Measurements from ENCODE around the gene BBS1.
A peak's percentile ranks its signal among the peaks of the same experiment; 100 is the strongest.
"Not testable (repeated sequence)": the region's sequence is repeated elsewhere in the genome, so short reads cannot be mapped to it uniquely, and the experiment has no call there.

Gene BBS1

DNA sequence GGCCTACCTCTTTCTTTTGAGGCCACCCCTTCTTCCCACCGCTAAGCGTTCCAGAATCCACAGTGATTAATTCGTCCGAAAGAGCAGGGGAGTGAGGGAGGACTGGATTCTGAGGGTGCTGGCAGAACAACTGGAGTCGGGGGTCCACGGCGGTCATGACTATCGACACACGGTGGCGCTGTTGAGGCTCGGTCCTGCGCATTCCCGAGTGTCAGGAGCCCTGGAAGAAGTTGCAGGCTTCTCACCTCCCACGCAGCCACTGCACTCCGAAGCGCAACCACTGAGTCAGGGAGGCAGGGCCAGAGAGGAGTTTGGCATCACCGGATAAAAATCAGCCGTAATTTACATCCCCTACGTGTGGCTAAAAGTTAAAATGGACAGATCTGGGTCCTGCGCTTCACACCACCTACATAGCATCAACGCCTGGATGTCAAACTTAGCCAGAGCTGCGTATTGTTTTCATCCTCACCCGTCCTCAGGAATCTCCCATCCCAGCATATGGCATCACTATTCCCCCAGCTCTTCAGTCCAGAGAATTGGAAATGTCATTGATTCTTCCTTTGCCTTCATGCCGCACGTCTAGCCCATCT lies 68.7 kb downstream of the BBS1 start:
- peak; percentile 92 for DNase-seq (ENCODE audit: low spot score)

DNA sequence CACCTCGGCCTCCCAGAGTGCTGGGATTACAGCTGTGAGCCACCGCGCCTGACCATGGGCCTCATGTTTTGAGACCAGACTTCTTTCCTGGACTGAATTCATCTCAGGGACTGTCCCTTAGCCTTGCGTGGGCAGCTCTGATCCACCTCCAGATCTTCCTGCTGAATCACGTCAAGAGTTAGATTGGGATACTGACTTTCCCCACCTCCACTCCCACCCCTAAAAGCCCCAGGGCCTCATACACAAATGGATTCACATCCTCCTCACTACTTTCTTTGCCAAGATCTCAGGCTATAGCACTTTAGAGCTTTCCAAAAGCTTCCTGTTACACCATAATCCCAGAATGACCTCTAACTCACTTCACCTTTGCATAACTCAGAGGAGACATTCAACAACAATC lies 70.4 kb downstream of the BBS1 start:
- no peak for DNase-seq (ENCODE audit: low spot score)

DNA sequence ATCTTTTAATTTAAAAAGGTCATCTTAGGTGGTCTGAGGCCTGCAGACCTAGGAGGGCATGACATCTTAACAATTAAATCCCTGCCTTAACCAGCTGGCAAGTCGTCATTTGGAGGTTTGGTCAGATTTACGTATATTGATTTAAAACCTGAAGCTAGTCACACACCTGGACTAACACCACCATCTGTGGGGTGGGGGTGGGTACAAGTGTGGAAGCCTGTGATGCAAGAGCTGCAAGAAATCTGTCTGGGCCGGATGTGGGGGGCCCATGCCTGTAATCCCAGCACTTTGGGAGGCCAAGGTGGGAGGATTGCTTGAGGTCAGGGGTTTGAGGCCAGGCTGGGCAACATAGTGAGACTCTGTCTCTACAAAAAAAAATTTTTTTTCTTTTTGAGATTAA lies 70.8 kb downstream of the BBS1 start:
- no peak for DNase-seq (ENCODE audit: low spot score)

DNA sequence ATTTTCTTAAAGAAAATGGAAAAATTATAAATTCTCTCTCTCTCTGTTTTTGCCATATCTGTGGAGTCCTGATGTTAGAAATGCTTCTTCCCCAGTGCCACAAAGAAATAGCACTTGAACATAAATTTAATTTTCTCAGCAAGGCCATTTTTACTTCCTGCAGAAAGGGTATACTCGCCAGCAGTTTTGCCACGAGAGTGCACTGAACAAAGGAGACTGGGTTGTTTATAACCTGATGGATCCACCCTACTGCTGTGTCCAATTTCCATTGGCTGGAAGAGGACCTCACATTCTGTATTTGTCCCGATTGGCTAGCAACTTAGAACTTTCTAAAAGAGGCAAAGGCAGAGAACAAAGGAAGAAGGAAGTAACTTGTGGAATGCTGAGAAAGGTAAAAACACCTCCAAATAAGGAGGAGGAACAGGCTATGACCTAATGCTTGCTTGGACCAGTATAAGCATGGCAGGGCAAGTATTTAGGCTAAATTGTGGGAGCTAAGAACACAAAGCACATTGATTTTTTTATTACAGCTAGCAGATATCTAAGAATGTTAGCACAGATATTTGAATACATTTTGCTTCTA lies 72.2 kb downstream of the BBS1 start:
- DNase-seq (ENCODE audit: low spot score) = not testable (repeated sequence)
